Esophagus squamous epithelium (tissue), 5 donors: ENCODE measurements around the gene GEN1. TPM values are rescaled to one million over a fixed set of nuclear protein-coding genes. Genes with fewer than 3 reads are reported as not detected.
A peak's percentile ranks its signal among the peaks of the same experiment; 100 is the strongest.

Experiments
- DNase-seq: peaks from one replicate; lab custom pipeline; 2025; lab: John Stamatoyannopoulos, UW
- H3K27ac ChIP-seq, 4 donors: fragments of 200-600 bp; sonication (generic); one replicate each; pipeline ENCODE4 v1.5.1; 2016 to 2019; ENCODE audit warnings: mild to moderate bottlenecking in 1 of 4
- H3K27me3 ChIP-seq, 4 donors: fragments of 200-600 bp; sonication (generic); 1 replicate in 3 of 4; 2 replicates in 1 of 4; pipeline versions ENCODE4 v1.5.1 to v1.6.0; 2017 to 2021; ENCODE audit warnings: antibody characterized with exemption in 1 of 4
- H3K36me3 ChIP-seq, 3 donors: fragments of 200-600 bp; sonication (generic); one replicate each; pipeline ENCODE4 v1.5.1; 2016 to 2019
- H3K4me1 ChIP-seq, 3 donors: fragments of 200-600 bp; sonication (generic); one replicate each; pipeline ENCODE4 v1.5.1; 2017 to 2019
- H3K4me3 ChIP-seq, 4 donors: fragments of 200-600 bp; sonication (generic); 1 replicate in 3 of 4; 2 replicates in 1 of 4; pipeline ENCODE4 v1.5.1; 2016 to 2019; ENCODE audit warnings: mild to moderate bottlenecking in 2 of 4, moderate library complexity in 1 of 4
- H3K9me3 ChIP-seq, 3 donors: fragments of 200-600 bp; sonication (generic); one replicate each; pipeline ENCODE4 v1.5.1; 2016 to 2019
- POLR2A ChIP-seq, 4 donors: fragments of 450-650 bp; IDR thresholded peaks; one replicate each; pipeline ENCODE4 v1.6.1; 2017; ENCODE audit warnings: antibody characterized with exemption in 4 of 4, mild to moderate bottlenecking in 4 of 4, moderate library complexity in 3 of 4
- WGBS, 2 donors: methylation state at CpG; one replicate each; pipeline ENCODE4 v1.1.5; 2018; 5-methylcytosine and 5-hydroxymethylcytosine counted together
- intact Hi-C: fragments of 100-400 bp; cut with DNase I; formaldehyde crosslinking; loops from one replicate; pipeline ENCODE4 v1.15.0; 2022
- total RNA-seq, 4 donors: library from RNA; depleted of rRNA; stranded (reverse); fragments of >200 nt; gene quantifications; one replicate each; pipeline ENCODE4 v1.1.0, GENCODE V29; 2016
- TF ChIP-seq, protein P1 (sequence below), 6 experiments: fragments of 450-650 bp in 4 of 6; fragments of 200-600 bp in 2 of 6; sonication (generic) in 2 of 6; IDR thresholded peaks; one replicate each; pipeline ENCODE4 v1.5.1; 2016 to 2019; ENCODE audit warnings: antibody characterized with exemption in 6 of 6, mild to moderate bottlenecking in 4 of 6, moderate library complexity in 4 of 6
- donor health status: DM: yes; HTN: yes; CAD: no.

The GEN1 gene
- total RNA-seq, 4 donors from 2014 or later = 10.2 to 23.4 (median 18.9) TPM

DNA sequence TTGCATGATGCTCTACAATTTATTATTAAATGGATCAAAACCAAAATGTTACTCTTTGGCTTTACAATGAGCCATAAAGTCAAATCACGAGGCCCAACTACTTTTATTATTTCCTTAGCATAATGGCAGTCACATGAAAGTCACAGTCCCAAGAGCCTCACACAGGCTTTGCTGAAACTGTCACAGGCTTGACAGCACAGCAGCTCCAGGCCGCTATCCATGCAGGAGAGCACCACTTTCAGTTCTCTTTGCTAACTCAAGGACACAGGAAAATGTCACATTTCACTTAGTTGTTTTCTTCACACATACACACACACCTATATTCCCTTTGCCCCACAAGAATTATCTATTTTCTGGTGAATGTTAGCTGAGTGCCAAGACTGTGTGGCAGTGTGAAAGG lies 51.2 kb downstream of the GEN1 start:
- TF ChIP-seq, protein P1, sequence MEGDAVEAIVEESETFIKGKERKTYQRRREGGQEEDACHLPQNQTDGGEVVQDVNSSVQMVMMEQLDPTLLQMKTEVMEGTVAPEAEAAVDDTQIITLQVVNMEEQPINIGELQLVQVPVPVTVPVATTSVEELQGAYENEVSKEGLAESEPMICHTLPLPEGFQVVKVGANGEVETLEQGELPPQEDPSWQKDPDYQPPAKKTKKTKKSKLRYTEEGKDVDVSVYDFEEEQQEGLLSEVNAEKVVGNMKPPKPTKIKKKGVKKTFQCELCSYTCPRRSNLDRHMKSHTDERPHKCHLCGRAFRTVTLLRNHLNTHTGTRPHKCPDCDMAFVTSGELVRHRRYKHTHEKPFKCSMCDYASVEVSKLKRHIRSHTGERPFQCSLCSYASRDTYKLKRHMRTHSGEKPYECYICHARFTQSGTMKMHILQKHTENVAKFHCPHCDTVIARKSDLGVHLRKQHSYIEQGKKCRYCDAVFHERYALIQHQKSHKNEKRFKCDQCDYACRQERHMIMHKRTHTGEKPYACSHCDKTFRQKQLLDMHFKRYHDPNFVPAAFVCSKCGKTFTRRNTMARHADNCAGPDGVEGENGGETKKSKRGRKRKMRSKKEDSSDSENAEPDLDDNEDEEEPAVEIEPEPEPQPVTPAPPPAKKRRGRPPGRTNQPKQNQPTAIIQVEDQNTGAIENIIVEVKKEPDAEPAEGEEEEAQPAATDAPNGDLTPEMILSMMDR (IDR thresholded peaks at IDR 0.05) = no peak
- no peak for TF ChIP-seq POLR2A (IDR thresholded peaks at IDR 0.05)
- H3K4me3 ChIP-seq = no peak overlapping the region
- intact Hi-C loops = no loop called here
- no peaks in the 10 kb centered on the region for H3K9me3 ChIP-seq
- H3K4me1 ChIP-seq = peaks cover 0 to 2% (median 0%) of the 10 kb centered on the region in 3 donors
- H3K27me3 ChIP-seq = peaks cover 0 to 37% (median 0%) of the 10 kb centered on the region in 4 donors
- H3K27ac ChIP-seq = no peak overlapping the region
- WGBS, 2 donors = 69 to 80% methylated on average over 2 of the region's 2 CpGs
- H3K36me3 ChIP-seq = no peaks in the 10 kb centered on the region
- no peak for DNase-seq

- Histone ChIP-seq H3K4me3 (no peak overlapping the region), H3K9me3 (no peaks in the 10 kb centered on the region), H3K36me3 (no peaks in the 10 kb centered on the region), H3K27ac (no peak overlapping the region), H3K4me1 (no peaks in the 10 kb centered on the region), H3K27me3 (peaks cover 0 to 40% (median 0%) of the 10 kb centered on the region in 4 donors)
- no peak for DNase-seq
- intact Hi-C loops = no loop called here
- 66 to 94% methylated on average over 6 to 8 of the region's 8 CpGs for WGBS, 2 donors
- no peak for TF ChIP-seq POLR2A (IDR thresholded peaks at IDR 0.05)
- TF ChIP-seq, protein P1 (IDR thresholded peaks at IDR 0.05) = no peak
Measured at GRCh38 chr2:17805717-17806363, 51.9 kb downstream of the GEN1 start.

DNA sequence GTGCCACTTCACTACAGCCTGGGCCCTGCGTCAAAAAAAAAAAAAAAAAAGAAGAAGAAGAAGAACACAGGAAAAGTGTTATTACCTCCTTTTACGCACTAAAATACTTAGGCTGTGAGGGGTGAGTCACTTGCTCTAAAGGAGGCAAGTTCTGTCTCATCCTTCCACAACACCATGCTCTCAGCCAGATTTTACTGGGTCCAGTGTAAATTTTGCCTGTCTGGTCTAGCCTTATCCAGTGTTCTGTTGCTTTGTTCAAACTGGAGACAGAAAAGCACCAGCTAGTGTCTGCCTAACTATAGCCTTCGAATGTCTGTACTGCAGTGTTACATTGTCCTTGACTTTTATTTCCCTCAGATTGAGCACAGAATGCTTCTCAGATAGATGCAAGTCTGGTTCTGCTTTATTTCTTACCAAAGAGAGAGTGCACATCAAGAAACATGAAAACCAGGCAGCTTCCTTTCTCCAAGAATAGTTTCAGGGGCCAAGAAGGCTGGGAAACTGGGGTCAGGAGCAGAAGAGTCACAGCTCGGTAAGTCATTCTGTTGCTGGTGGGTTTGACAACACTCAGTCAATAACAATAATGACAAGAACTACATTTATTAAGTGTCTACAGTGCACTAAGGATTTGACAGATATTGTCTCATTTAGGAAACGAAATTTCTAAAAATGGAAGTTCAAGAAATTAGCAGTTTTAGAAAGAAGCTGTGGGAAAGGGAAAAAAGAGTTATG lies 59.2 kb downstream of the GEN1 start:
- intact Hi-C loops = no loop called here

DNA sequence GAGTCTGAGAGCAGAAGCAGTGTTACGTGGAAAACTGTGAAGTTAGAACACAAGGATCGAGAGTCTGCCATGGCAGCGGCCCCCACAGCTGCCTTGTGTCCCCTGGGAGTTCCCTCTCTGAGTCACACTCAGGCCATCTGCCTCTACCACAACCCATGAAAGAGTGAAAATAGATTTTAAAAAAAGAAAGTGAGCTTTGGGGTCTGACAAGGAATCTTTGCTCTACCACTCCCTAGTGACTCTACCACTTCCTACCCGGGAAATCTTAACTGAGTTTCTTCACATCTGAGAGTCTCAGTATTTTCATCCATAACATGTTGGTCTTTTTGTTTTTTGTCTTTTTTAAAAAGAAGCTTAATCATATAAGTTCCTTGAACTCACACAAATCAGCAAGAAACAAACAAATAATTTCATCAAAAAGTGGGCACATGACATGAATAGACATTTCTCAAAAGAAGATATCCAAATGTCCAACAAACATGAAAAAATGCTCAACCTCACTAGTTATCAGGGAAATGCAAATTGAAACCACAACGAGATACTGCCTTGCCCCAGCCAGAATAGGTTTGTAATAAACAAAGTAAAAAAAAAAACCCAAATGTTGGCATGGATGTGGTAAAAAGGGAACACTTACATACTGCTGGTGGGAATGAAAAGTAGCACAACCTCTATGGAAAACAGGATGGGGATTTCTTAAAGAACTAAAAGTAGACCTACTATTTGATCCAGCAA lies 60.0 kb downstream of the GEN1 start:
- intact Hi-C loops = no loop called here
- peaks cover 0 to 62% (median 0%) of the 10 kb centered on the region in 4 donors for H3K27me3 ChIP-seq
- peaks cover 16 to 66% (median 35%) of the 10 kb centered on the region in 3 donors for H3K4me1 ChIP-seq
- no peak for DNase-seq
- no peaks in the 10 kb centered on the region for H3K36me3 ChIP-seq
- peak overlapping the region; percentile 81 to 86 (median 83) for H3K27ac ChIP-seq
- H3K9me3 ChIP-seq = no peaks in the 10 kb centered on the region
- H3K4me3 ChIP-seq = peak overlapping the region in 1 of 4 donors; percentile 30
- 36 to 39% methylated on average over 5 of the region's 5 CpGs for WGBS, 2 donors
- TF ChIP-seq POLR2A (IDR thresholded peaks at IDR 0.05) = no peak
- TF ChIP-seq, protein P1 (IDR thresholded peaks at IDR 0.05) = no peak

More for the DNA sequence above, 59.2 kb downstream of the GEN1 start:
- H3K4me3 ChIP-seq = peak overlapping the region in 1 of 4 donors; percentile 30
- DNase-seq = no peak
- no peaks in the 10 kb centered on the region for H3K36me3 ChIP-seq
- peaks cover 16 to 66% (median 35%) of the 10 kb centered on the region in 3 donors for H3K4me1 ChIP-seq
- WGBS, 2 donors = 30 to 43% methylated on average over 5 of the region's 5 CpGs
- TF ChIP-seq, protein P1 (IDR thresholded peaks at IDR 0.05) = no peak
- peak in 1 of 4 donors; percentile 19 for TF ChIP-seq POLR2A (IDR thresholded peaks at IDR 0.05)
- H3K27ac ChIP-seq = peak overlapping the region; percentile 81 to 86 (median 83)
- peaks cover 0 to 70% (median 0%) of the 10 kb centered on the region in 4 donors for H3K27me3 ChIP-seq
- H3K9me3 ChIP-seq = no peaks in the 10 kb centered on the region
